Immature natural killer cell (primary cell): ENCODE data around the gene DFFB. TPM values are rescaled to one million over a fixed set of nuclear protein-coding genes. Genes with fewer than 3 reads are reported as not detected.

Source experiments
- DNase-seq, 3 donors: peaks; one replicate each; pipeline ENCODE4 v3.0.0; 2022; ENCODE audit warnings: mixed read lengths in 1 of 3
- H3K27ac Mint-ChIP-seq, 6 donors: one replicate each; pipeline ENCODE4 v1.8.0; 2020; ENCODE audit warnings: mixed read lengths in 6 of 6, mild to moderate bottlenecking in 5 of 6, inconsistent platforms in 4 of 6, moderate library complexity in 3 of 6
- H3K27me3 Mint-ChIP-seq, 3 donors: one replicate each; pipeline ENCODE4 v1.8.0; 2020 to 2021; ENCODE audit warnings: low read depth in 3 of 3, mild to moderate bottlenecking in 3 of 3, mixed read lengths in 3 of 3, moderate library complexity in 3 of 3, inconsistent platforms in 1 of 3
- H3K36me3 Mint-ChIP-seq, 3 donors: one replicate each; pipeline ENCODE4 v1.8.0; 2020; ENCODE audit warnings: mixed read lengths in 3 of 3, inconsistent platforms in 2 of 3, mild to moderate bottlenecking in 2 of 3
- H3K4me1 Mint-ChIP-seq, 2 donors: one replicate each; pipeline ENCODE4 v1.8.0; 2020; ENCODE audit warnings: inconsistent platforms in 2 of 2, mild to moderate bottlenecking in 2 of 2, mixed read lengths in 2 of 2, moderate library complexity in 1 of 2
- H3K4me3 Mint-ChIP-seq, 5 donors: one replicate each; pipeline ENCODE4 v1.8.0; 2020; ENCODE audit warnings: mild to moderate bottlenecking in 5 of 5, mixed read lengths in 5 of 5, inconsistent platforms in 3 of 5, moderate library complexity in 3 of 5
- H3K9me3 Mint-ChIP-seq, 6 donors: one replicate each; pipeline ENCODE4 v1.8.0; 2020; ENCODE audit warnings: mild to moderate bottlenecking in 6 of 6, mixed read lengths in 6 of 6, inconsistent platforms in 4 of 6, moderate library complexity in 3 of 6
- polyA plus RNA-seq, 3 donors: library from polyadenylated mRNA; unstranded; fragments of 300-500 nt; fragmentation: Illumina TruSeq; gene quantifications; one replicate each; pipeline ENCODE4 v1.2.3, GENCODE V29; 2021

The DFFB gene
- polyA plus RNA-seq, 3 donors from 2014 or later = 8.3 to 25.6 (median 11.9) TPM

GRCh38 chr1:3925762-3926161 is 68.5 kb downstream of the DFFB start:
- peaks cover 0 to 10% (median 8%) of the 10 kb centered on the region in 3 donors for H3K27me3 Mint-ChIP-seq
- no peak overlapping the region for H3K27ac Mint-ChIP-seq
- H3K9me3 Mint-ChIP-seq = no peaks in the 10 kb centered on the region
- H3K36me3 Mint-ChIP-seq = no peaks in the 10 kb centered on the region
- DNase-seq = no peak
- H3K4me1 Mint-ChIP-seq = no peaks in the 10 kb centered on the region
- H3K4me3 Mint-ChIP-seq = no peak overlapping the region

- H3K27ac Mint-ChIP-seq = no peak overlapping the region
- H3K9me3 Mint-ChIP-seq = no peaks in the 10 kb centered on the region
- no peaks in the 10 kb centered on the region for H3K4me1 Mint-ChIP-seq
- H3K36me3 Mint-ChIP-seq = no peaks in the 10 kb centered on the region
- DNase-seq = no peak
- peaks cover 0 to 10% (median 8%) of the 10 kb centered on the region in 3 donors for H3K27me3 Mint-ChIP-seq
- no peak overlapping the region for H3K4me3 Mint-ChIP-seq
Measured at GRCh38 chr1:3926956-3927355, 69.7 kb downstream of the DFFB start.

GRCh38 chr1:3928586-3928985 is 71.3 kb downstream of the DFFB start:
- Mint-ChIP-seq H3K36me3 (no peaks in the 10 kb centered on the region), H3K4me3 (no peak overlapping the region), H3K4me1 (no peaks in the 10 kb centered on the region), H3K27ac (peak overlapping the region in 1 of 6 donors; percentile 7), H3K9me3 (no peaks in the 10 kb centered on the region), H3K27me3 (peaks cover 0 to 8% (median 6%) of the 10 kb centered on the region in 3 donors)
- no peak for DNase-seq

GRCh38 chr1:3929126-3929525 is 71.8 kb downstream of the DFFB start:
- no peaks in the 10 kb centered on the region for H3K9me3 Mint-ChIP-seq
- H3K4me1 Mint-ChIP-seq = no peaks in the 10 kb centered on the region
- peaks cover 0 to 8% (median 6%) of the 10 kb centered on the region in 3 donors for H3K27me3 Mint-ChIP-seq
- DNase-seq = no peak
- no peak overlapping the region for H3K4me3 Mint-ChIP-seq
- no peaks in the 10 kb centered on the region for H3K36me3 Mint-ChIP-seq
- peak overlapping the region in 2 of 6 donors; percentile 42 to 82 for H3K27ac Mint-ChIP-seq

- Mint-ChIP-seq H3K27ac (peak overlapping the region in 5 of 6 donors; percentile 7 to 80 (median 33)), H3K27me3 (peaks cover 0 to 8% (median 6%) of the 10 kb centered on the region in 3 donors), H3K4me3 (no peak overlapping the region), H3K4me1 (no peaks in the 10 kb centered on the region), H3K36me3 (no peaks in the 10 kb centered on the region), H3K9me3 (no peaks in the 10 kb centered on the region)
- DNase-seq = no peak
Measured at GRCh38 chr1:3930301-3931006, 73.2 kb downstream of the DFFB start.

- H3K27me3 Mint-ChIP-seq = peaks cover 0 to 7% (median 6%) of the 10 kb centered on the region in 3 donors
- no peak for DNase-seq
- no peaks in the 10 kb centered on the region for H3K9me3 Mint-ChIP-seq
- H3K4me1 Mint-ChIP-seq = no peaks in the 10 kb centered on the region
- H3K27ac Mint-ChIP-seq = no peak overlapping the region
- no peaks in the 10 kb centered on the region for H3K36me3 Mint-ChIP-seq
- H3K4me3 Mint-ChIP-seq = no peak overlapping the region
Measured at GRCh38 chr1:3931007-3931912, 74.0 kb downstream of the DFFB start.

- Mint-ChIP-seq H3K4me3 (no peak overlapping the region), H3K36me3 (no peaks in the 10 kb centered on the region), H3K27me3 (peaks cover 0 to 4% (median 3%) of the 10 kb centered on the region in 3 donors), H3K4me1 (no peaks in the 10 kb centered on the region), H3K9me3 (peaks cover 0 to 3% (median 0%) of the 10 kb centered on the region in 6 donors), H3K27ac (no peak overlapping the region)
- DNase-seq = no peak
Measured at GRCh38 chr1:3932156-3932919, 75.1 kb downstream of the DFFB start.

Other genes starting within 250 kb of the DFFB start
- under 1 TPM in 1 of 3 donors, not detected in 2; 0.08 TPM for gene MEGF6, start 246.0 kb upstream of the DFFB start, polyA plus RNA-seq
- 10 to 100 TPM; 36.2 to 43.4 (median 40.3) TPM for gene TPRG1L, start 232.5 kb upstream of the DFFB start, polyA plus RNA-seq
- 10 to 100 TPM; 19.9 to 26.8 (median 21.1) TPM for gene WRAP73, start 207.4 kb upstream of the DFFB start, polyA plus RNA-seq
- gene TP73, start 205.0 kb upstream of the DFFB start, polyA plus RNA-seq = not detected
- not detected for gene CCDC27, start 105.0 kb upstream of the DFFB start, polyA plus RNA-seq
- under 1 TPM in 1 of 3 donors, not detected in 2; 0.96 TPM for gene SMIM1, start 84.7 kb upstream of the DFFB start, polyA plus RNA-seq
- gene LRRC47, start 61.0 kb upstream of the DFFB start, polyA plus RNA-seq = 10 to 100 TPM; 19.3 to 28.3 (median 27.7) TPM
- 10 to 100 TPM in 2 of 3 donors, 1 to 10 TPM in 1; 2.5 to 32.7 (median 18.2) TPM for gene CEP104, start 265 bp upstream of the DFFB start, polyA plus RNA-seq
- 10 to 100 TPM; 27.1 to 54.2 (median 34.0) TPM for gene C1orf174, start 42.8 kb downstream of the DFFB start, polyA plus RNA-seq